ENCODE results near the gene TMEM120A.
"Not testable (repeated sequence)": the region's sequence is repeated elsewhere in the genome, so short reads cannot be mapped to it uniquely, and the experiment has no call there.

- TF ChIP-seq, protein P1, sequence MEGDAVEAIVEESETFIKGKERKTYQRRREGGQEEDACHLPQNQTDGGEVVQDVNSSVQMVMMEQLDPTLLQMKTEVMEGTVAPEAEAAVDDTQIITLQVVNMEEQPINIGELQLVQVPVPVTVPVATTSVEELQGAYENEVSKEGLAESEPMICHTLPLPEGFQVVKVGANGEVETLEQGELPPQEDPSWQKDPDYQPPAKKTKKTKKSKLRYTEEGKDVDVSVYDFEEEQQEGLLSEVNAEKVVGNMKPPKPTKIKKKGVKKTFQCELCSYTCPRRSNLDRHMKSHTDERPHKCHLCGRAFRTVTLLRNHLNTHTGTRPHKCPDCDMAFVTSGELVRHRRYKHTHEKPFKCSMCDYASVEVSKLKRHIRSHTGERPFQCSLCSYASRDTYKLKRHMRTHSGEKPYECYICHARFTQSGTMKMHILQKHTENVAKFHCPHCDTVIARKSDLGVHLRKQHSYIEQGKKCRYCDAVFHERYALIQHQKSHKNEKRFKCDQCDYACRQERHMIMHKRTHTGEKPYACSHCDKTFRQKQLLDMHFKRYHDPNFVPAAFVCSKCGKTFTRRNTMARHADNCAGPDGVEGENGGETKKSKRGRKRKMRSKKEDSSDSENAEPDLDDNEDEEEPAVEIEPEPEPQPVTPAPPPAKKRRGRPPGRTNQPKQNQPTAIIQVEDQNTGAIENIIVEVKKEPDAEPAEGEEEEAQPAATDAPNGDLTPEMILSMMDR (IDR thresholded peaks at IDR 0.05) = not testable (repeated sequence)
- not testable (repeated sequence) for TF ChIP-seq POLR2A (IDR thresholded peaks at IDR 0.05)
These were observed 10.6 kb upstream of the TMEM120A start for GRCh38 chr7:76005004-76005403.

Measured in adrenal gland (tissue), 5 donors.